Measurements from ENCODE around the gene DYNC1H1.

DNA sequence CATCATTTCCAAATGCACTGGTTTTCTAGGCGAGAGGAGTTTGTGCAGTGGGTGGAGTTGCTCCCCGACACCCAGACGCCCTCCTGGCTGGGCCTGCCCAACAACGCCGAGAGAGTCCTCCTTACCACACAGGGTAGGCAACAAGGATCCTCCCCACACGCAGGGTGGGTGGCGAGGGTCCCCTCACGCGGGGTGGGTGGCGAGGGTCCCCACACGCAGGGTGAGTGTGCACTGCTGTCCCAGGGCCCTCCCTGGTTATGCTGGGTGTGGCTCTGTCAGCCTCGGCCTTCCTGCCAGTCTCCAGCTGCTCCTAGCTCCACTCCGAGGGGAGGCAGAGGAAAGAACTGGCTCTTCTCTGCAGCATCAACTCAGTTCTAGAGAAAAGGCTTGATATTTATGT is 80.2 kb downstream of the DYNC1H1 start:
- TF ChIP-seq POLR2A (IDR thresholded peaks at IDR 0.05), result no peak
- TF ChIP-seq, protein P1, sequence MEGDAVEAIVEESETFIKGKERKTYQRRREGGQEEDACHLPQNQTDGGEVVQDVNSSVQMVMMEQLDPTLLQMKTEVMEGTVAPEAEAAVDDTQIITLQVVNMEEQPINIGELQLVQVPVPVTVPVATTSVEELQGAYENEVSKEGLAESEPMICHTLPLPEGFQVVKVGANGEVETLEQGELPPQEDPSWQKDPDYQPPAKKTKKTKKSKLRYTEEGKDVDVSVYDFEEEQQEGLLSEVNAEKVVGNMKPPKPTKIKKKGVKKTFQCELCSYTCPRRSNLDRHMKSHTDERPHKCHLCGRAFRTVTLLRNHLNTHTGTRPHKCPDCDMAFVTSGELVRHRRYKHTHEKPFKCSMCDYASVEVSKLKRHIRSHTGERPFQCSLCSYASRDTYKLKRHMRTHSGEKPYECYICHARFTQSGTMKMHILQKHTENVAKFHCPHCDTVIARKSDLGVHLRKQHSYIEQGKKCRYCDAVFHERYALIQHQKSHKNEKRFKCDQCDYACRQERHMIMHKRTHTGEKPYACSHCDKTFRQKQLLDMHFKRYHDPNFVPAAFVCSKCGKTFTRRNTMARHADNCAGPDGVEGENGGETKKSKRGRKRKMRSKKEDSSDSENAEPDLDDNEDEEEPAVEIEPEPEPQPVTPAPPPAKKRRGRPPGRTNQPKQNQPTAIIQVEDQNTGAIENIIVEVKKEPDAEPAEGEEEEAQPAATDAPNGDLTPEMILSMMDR (IDR thresholded peaks at IDR 0.05), result no peak
